ENCODE results near the gene CSK.

DNA sequence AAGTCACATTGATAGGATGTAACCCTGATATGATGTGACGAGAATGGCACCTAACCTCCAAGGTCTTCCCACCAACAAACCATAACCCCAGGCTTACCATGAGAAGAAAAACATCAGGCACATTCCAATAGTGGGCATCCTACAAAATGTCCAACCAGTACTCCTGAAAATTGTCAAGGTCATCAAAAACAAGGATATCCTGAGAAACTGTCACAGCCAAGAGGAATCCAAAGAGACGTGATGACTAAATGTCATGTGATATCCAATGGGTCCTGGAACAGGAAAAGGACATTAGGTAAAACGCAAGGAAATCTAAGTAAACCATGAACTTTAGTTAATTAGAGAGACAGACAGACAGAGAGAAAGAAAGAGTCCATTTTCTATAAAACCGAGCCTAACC is 35.5 kb upstream of the CSK start:
- TF ChIP-seq, protein P1, sequence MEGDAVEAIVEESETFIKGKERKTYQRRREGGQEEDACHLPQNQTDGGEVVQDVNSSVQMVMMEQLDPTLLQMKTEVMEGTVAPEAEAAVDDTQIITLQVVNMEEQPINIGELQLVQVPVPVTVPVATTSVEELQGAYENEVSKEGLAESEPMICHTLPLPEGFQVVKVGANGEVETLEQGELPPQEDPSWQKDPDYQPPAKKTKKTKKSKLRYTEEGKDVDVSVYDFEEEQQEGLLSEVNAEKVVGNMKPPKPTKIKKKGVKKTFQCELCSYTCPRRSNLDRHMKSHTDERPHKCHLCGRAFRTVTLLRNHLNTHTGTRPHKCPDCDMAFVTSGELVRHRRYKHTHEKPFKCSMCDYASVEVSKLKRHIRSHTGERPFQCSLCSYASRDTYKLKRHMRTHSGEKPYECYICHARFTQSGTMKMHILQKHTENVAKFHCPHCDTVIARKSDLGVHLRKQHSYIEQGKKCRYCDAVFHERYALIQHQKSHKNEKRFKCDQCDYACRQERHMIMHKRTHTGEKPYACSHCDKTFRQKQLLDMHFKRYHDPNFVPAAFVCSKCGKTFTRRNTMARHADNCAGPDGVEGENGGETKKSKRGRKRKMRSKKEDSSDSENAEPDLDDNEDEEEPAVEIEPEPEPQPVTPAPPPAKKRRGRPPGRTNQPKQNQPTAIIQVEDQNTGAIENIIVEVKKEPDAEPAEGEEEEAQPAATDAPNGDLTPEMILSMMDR (IDR thresholded peaks at IDR 0.05): no peak
- no peak for TF ChIP-seq POLR2A (IDR thresholded peaks at IDR 0.05)

Data from esophagus squamous epithelium (tissue), 4 donors.